Erythroblast (primary cell): ENCODE measurements around the gene GPC2.

Source experiments
- GATA1 ChIP-seq: IDR thresholded peaks from 2 replicates; pipeline ENCODE4 v1.6.1; 2011; ENCODE audit warnings: low read depth, mild to moderate bottlenecking, control low read depth, low read length, moderate library complexity
- POLR2A ChIP-seq: IDR thresholded peaks from 2 replicates; pipeline ENCODE4 v1.6.1; 2011; ENCODE audit warnings: mild to moderate bottlenecking, low read length

GRCh38 chr7:100219271-100219737 lies 42.1 kb upstream of the GPC2 start:
- no peak for TF ChIP-seq POLR2A
- no peak for TF ChIP-seq GATA1
